ENCODE measurements around the gene CHD9.

CHD9 gene

DNA sequence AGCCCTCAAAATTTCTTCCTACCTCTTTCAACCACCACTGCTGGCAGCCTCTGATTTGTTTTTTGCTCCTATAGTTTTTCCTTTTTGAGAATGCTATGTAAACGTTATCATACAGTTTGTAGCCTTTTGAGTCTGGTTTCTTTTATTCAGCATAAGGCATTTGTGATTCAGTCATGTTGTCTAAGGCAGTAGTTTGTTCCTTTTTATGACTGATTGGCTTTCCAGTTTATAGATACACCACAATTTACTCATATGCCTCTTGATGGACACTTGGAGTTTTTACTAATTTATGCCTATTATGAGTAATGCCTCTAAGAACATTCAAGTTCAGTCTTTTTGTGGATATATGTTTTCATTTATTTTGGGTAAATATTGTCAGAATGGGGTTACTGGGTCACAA lies 136.6 kb downstream of the CHD9 start:
- H3K4me3 ChIP-seq (ENCODE audit: low read length, poor library complexity, severe bottlenecking): no peak overlapping the region
- no peaks in the 10 kb centered on the region for H3K9me2 ChIP-seq (replicated peaks; ENCODE audit: low read depth, low read length)
- H3F3A ChIP-seq (ENCODE audit: low read depth): no peaks in the 10 kb centered on the region
- H3K4me1 ChIP-seq (ENCODE audit: insufficient read depth, low read length, poor library complexity, severe bottlenecking): no peaks in the 10 kb centered on the region
- no peaks in the 10 kb centered on the region for H4K20me1 ChIP-seq (ENCODE audit: insufficient read depth, low read length, poor library complexity, severe bottlenecking)
- no peak overlapping the region for H2AFZ ChIP-seq (ENCODE audit: low read length)
- H3K9me3 ChIP-seq (ENCODE audit: insufficient read depth, low read depth, low read length): peaks cover 6% of the 10 kb centered on the region; the same call in 1 of the 2 replicates
- TF ChIP-seq EZH2phosphoT487 (IDR thresholded peaks at IDR 0.05; ENCODE audit: borderline replicate concordance): no peak
- TF ChIP-seq, protein P1, sequence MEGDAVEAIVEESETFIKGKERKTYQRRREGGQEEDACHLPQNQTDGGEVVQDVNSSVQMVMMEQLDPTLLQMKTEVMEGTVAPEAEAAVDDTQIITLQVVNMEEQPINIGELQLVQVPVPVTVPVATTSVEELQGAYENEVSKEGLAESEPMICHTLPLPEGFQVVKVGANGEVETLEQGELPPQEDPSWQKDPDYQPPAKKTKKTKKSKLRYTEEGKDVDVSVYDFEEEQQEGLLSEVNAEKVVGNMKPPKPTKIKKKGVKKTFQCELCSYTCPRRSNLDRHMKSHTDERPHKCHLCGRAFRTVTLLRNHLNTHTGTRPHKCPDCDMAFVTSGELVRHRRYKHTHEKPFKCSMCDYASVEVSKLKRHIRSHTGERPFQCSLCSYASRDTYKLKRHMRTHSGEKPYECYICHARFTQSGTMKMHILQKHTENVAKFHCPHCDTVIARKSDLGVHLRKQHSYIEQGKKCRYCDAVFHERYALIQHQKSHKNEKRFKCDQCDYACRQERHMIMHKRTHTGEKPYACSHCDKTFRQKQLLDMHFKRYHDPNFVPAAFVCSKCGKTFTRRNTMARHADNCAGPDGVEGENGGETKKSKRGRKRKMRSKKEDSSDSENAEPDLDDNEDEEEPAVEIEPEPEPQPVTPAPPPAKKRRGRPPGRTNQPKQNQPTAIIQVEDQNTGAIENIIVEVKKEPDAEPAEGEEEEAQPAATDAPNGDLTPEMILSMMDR (conservative IDR thresholded peaks at IDR 0.05; ENCODE audit: low read length): no peak
- H3K27me3 ChIP-seq (ENCODE audit: insufficient read depth, low read length, poor library complexity, severe bottlenecking): no peaks in the 10 kb centered on the region
- no peak overlapping the region for H3K4me2 ChIP-seq (ENCODE audit: low read depth, low read length, poor library complexity, severe bottlenecking)
- peaks cover 2% of the 10 kb centered on the region; the same call in 1 of the 2 replicates for H3K36me3 ChIP-seq (ENCODE audit: insufficient read depth, low read length)
- H3K9ac ChIP-seq (ENCODE audit: low read depth, low read length, poor library complexity, severe bottlenecking): no peak overlapping the region
- no peaks in the 10 kb centered on the region for H3K79me2 ChIP-seq (ENCODE audit: insufficient read depth, low read length)

DNA sequence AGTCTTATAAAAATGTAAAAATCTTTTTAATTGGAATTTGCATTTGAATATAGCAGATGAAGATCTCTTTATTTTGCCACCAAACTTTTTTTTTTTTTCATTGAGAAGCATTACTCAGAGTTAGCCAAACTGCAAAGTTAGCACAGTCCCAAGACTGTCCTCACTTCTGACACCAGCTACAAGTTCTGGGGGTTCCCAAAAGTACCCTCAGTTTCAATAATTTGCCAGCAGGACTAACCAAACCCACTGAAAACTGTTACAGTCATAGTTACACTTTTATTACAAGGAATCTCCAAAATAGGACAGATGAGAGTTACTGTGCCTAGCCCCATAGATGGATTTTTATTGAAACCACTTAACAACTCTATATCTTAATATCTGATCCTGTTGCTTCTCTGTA lies 144.1 kb downstream of the CHD9 start:
- no peaks in the 10 kb centered on the region for H3K79me2 ChIP-seq (ENCODE audit: insufficient read depth, low read length)
- no peaks in the 10 kb centered on the region for H3K36me3 ChIP-seq (ENCODE audit: insufficient read depth, low read length)
- H3K4me1 ChIP-seq (ENCODE audit: insufficient read depth, low read length, poor library complexity, severe bottlenecking): no peaks in the 10 kb centered on the region
- H3K9me2 ChIP-seq (replicated peaks; ENCODE audit: low read depth, low read length): no peaks in the 10 kb centered on the region
- no peak overlapping the region for H2AFZ ChIP-seq (ENCODE audit: low read length)
- H3K4me2 ChIP-seq (ENCODE audit: low read depth, low read length, poor library complexity, severe bottlenecking): no peak overlapping the region
- no peaks in the 10 kb centered on the region for H4K20me1 ChIP-seq (ENCODE audit: insufficient read depth, low read length, poor library complexity, severe bottlenecking)
- H3K9me3 ChIP-seq (ENCODE audit: insufficient read depth, low read depth, low read length): peaks cover 5% of the 10 kb centered on the region; the same call in 1 of the 2 replicates
- no peaks in the 10 kb centered on the region for H3F3A ChIP-seq (ENCODE audit: low read depth)
- no peak overlapping the region for H3K9ac ChIP-seq (ENCODE audit: low read depth, low read length, poor library complexity, severe bottlenecking)
- no peaks in the 10 kb centered on the region for H3K27me3 ChIP-seq (ENCODE audit: insufficient read depth, low read length, poor library complexity, severe bottlenecking)
- TF ChIP-seq, protein P1 (conservative IDR thresholded peaks at IDR 0.05; ENCODE audit: low read length): no peak
- TF ChIP-seq EZH2phosphoT487 (IDR thresholded peaks at IDR 0.05; ENCODE audit: borderline replicate concordance): no peak
- no peak overlapping the region for H3K4me3 ChIP-seq (ENCODE audit: low read length, poor library complexity, severe bottlenecking)

DNA sequence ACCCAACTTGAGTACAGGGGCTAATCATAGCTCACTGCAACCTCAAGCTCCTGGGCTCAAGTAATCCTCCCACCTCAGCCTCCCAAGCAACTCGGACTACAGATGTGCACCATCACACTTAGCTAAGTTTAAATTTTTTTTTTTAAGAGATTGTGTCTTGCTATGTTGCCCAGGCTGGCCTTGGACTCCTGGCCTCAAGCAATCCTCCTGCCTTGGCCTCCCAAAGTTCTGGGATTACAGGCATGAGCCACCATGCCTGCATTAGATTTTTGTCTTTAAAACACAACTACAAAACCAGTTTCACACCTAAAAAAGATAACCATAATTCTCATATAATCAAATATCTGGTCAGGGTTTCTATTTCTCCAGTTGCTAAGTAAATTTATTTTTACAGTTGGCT lies 147.1 kb downstream of the CHD9 start:
- H3K4me2 ChIP-seq (ENCODE audit: low read depth, low read length, poor library complexity, severe bottlenecking): no peak overlapping the region
- peaks cover 6% of the 10 kb centered on the region; the same call in 1 of the 2 replicates for H3K79me2 ChIP-seq (ENCODE audit: insufficient read depth, low read length)
- H3K27me3 ChIP-seq (ENCODE audit: insufficient read depth, low read length, poor library complexity, severe bottlenecking): no peaks in the 10 kb centered on the region
- TF ChIP-seq EZH2phosphoT487 (IDR thresholded peaks at IDR 0.05; ENCODE audit: borderline replicate concordance): no peak
- TF ChIP-seq, protein P1 (conservative IDR thresholded peaks at IDR 0.05; ENCODE audit: low read length): no peak
- peaks cover 5% of the 10 kb centered on the region; the same call in 1 of the 2 replicates for H3K9me3 ChIP-seq (ENCODE audit: insufficient read depth, low read depth, low read length)
- H3K4me1 ChIP-seq (ENCODE audit: insufficient read depth, low read length, poor library complexity, severe bottlenecking): peaks cover 12% of the 10 kb centered on the region
- H4K20me1 ChIP-seq (ENCODE audit: insufficient read depth, low read length, poor library complexity, severe bottlenecking): no peaks in the 10 kb centered on the region
- H3F3A ChIP-seq (ENCODE audit: low read depth): no peaks in the 10 kb centered on the region
- H3K9ac ChIP-seq (ENCODE audit: low read depth, low read length, poor library complexity, severe bottlenecking): no peak overlapping the region
- H2AFZ ChIP-seq (ENCODE audit: low read length): no peak overlapping the region
- no peaks in the 10 kb centered on the region for H3K36me3 ChIP-seq (ENCODE audit: insufficient read depth, low read length)
- H3K9me2 ChIP-seq (replicated peaks; ENCODE audit: low read depth, low read length): no peaks in the 10 kb centered on the region
- H3K4me3 ChIP-seq (ENCODE audit: low read length, poor library complexity, severe bottlenecking): no peak overlapping the region
